Suprapubic skin (tissue), 4 donors: ENCODE measurements around the gene ASF1A.

Experiments used
- POLR2A ChIP-seq, 2 donors: fragments of 450-650 bp; IDR thresholded peaks; one replicate each; pipeline ENCODE4 v1.6.1; 2017; ENCODE audit warnings: antibody characterized with exemption in 2 of 2, mild to moderate bottlenecking in 2 of 2, moderate library complexity in 2 of 2
- POLR2AphosphoS5 ChIP-seq, 3 donors: sonication (generic); formaldehyde crosslinking; IDR thresholded peaks; one replicate each; pipeline ENCODE4 v1.6.1; 2017; ENCODE audit warnings: antibody characterized with exemption in 3 of 3
- TF ChIP-seq, protein P1 (sequence below), 2 donors: fragments of 200-600 bp in 1 of 2; fragments of 450-650 bp in 1 of 2; sonication (generic) in 1 of 2; IDR thresholded peaks; one replicate each; pipeline ENCODE4 v1.5.1; 2016 to 2019; ENCODE audit warnings: antibody characterized with exemption in 2 of 2, mild to moderate bottlenecking in 1 of 2, moderate library complexity in 1 of 2

DNA sequence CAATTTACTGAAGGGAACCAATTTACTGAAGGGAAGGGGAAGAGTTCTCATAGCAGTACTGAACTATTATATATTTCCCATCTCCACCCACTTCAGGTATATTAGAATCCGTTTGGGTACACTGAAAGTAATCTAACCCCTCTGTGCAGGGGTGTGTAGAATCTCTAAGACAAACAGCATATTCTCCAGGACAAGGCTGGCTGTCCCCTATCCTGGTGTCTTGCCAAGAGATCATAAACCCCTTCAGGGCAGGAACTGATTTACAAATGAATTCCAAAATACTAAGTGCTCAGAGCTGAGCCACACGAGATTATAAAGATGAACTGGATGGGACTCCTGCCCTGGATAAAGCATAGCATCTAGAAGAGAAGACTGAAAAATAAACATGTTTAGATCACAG lies 9.2 kb downstream of the ASF1A start:
- TF ChIP-seq, protein P1, sequence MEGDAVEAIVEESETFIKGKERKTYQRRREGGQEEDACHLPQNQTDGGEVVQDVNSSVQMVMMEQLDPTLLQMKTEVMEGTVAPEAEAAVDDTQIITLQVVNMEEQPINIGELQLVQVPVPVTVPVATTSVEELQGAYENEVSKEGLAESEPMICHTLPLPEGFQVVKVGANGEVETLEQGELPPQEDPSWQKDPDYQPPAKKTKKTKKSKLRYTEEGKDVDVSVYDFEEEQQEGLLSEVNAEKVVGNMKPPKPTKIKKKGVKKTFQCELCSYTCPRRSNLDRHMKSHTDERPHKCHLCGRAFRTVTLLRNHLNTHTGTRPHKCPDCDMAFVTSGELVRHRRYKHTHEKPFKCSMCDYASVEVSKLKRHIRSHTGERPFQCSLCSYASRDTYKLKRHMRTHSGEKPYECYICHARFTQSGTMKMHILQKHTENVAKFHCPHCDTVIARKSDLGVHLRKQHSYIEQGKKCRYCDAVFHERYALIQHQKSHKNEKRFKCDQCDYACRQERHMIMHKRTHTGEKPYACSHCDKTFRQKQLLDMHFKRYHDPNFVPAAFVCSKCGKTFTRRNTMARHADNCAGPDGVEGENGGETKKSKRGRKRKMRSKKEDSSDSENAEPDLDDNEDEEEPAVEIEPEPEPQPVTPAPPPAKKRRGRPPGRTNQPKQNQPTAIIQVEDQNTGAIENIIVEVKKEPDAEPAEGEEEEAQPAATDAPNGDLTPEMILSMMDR (IDR thresholded peaks at IDR 0.05) = no peak
- TF ChIP-seq POLR2A (IDR thresholded peaks at IDR 0.05) (no peak), POLR2AphosphoS5 (IDR thresholded peaks at IDR 0.05) (no peak)
